Neural progenitor cell (in vitro differentiated cells): ENCODE measurements around the gene RGS14.

Source experiments
- CTCF ChIP-seq: fragments of 200-600 bp; sonication (generic); IDR thresholded peaks from 2 replicates; pipeline ENCODE4 v1.5.1; 2017; ENCODE audit warnings: antibody characterized with exemption, mild to moderate bottlenecking
- EZH2 ChIP-seq: fragments of 200-600 bp; sonication (generic); IDR thresholded peaks from 2 replicates; pipeline ENCODE4 v1.6.1; 2017; ENCODE audit warnings: antibody characterized with exemption, mild to moderate bottlenecking, moderate library complexity
- EZH2phosphoT487 ChIP-seq: fragments of 200-600 bp; sonication (generic); IDR thresholded peaks from 2 replicates; pipeline ENCODE4 v1.6.1; 2017; ENCODE audit warnings: antibody characterized with exemption

- TF ChIP-seq EZH2phosphoT487, result no peak
- no peak for TF ChIP-seq CTCF
- no peak for TF ChIP-seq EZH2
Measured at GRCh38 chr5:177409043-177409801, 51.5 kb downstream of the RGS14 start, which contains the start of gene F12.
